GM12872 (cell line): ENCODE measurements around the gene IL12A.

Experiments
- CTCF ChIP-seq: IDR thresholded peaks from 3 replicates; pipeline ENCODE4 v1.5.1; 2011; ENCODE audit warnings: low read depth, mild to moderate bottlenecking, low read length, moderate library complexity; ENCODE audit not compliant: insufficient read depth

The IL12A gene

GRCh38 chr3:159951540-159951939, 37.1 kb upstream of the IL12A start:
- TF ChIP-seq CTCF = no peak

- TF ChIP-seq CTCF = no peak
Measured at GRCh38 chr3:159953325-159954085, 35.1 kb upstream of the IL12A start.

- TF ChIP-seq CTCF = no peak
Measured at GRCh38 chr3:159960188-159961148, 28.2 kb upstream of the IL12A start.

GRCh38 chr3:159964166-159964973, 24.3 kb upstream of the IL12A start:
- TF ChIP-seq CTCF = no peak

- no peak for TF ChIP-seq CTCF
Measured at GRCh38 chr3:159971311-159971710, 17.3 kb upstream of the IL12A start.

GRCh38 chr3:159977295-159977694, 11.3 kb upstream of the IL12A start:
- no peak for TF ChIP-seq CTCF

- no peak for TF ChIP-seq CTCF
Measured at GRCh38 chr3:159978353-159978752, 10.3 kb upstream of the IL12A start.
